Esophagus squamous epithelium (tissue), 4 donors: Measurements from ENCODE around the gene UAP1L1.

Experiments used
- CTCF ChIP-seq, 6 experiments: fragments of 450-650 bp in 4 of 6; fragments of 200-600 bp in 2 of 6; sonication (generic) in 2 of 6; IDR thresholded peaks; one replicate each; pipeline ENCODE4 v1.5.1; 2016 to 2019; ENCODE audit warnings: antibody characterized with exemption in 6 of 6, mild to moderate bottlenecking in 4 of 6, moderate library complexity in 4 of 6
- POLR2A ChIP-seq, 4 donors: fragments of 450-650 bp; IDR thresholded peaks; one replicate each; pipeline ENCODE4 v1.6.1; 2017; ENCODE audit warnings: antibody characterized with exemption in 4 of 4, mild to moderate bottlenecking in 4 of 4, moderate library complexity in 3 of 4

DNA sequence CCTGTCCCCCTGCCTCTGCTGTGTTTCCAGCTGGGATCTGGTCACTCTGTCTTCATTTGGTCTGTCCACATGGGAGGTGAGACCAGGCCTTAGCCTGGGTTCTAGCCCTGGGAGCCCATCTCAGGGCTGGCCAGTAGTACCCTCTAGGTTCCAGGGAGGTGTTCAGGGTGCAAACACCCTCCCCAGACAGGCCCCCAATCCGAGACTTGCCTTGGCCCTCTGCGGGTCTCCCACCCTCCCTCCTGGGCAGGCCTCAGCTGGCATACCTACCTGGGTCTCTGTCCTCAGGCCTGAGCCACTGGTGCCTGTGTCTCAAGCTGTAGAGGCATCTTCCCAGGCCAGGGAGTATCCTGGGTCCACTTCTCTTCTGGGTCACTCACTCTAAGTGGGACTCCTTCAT lies 6.0 kb upstream of the UAP1L1 start:
- TF ChIP-seq CTCF (IDR thresholded peaks at IDR 0.05), result no peak
- no peak for TF ChIP-seq POLR2A (IDR thresholded peaks at IDR 0.05)
